ENCODE measurements around the gene SLC39A8.

Gene SLC39A8

GRCh38 chr4:102222838-102223409 is 122.4 kb downstream of the SLC39A8 start:
- no peak for DNase-seq

GRCh38 chr4:102219129-102219528 is 126.2 kb downstream of the SLC39A8 start:
- DNase-seq, result no peak

GRCh38 chr4:102218656-102219055 is 126.6 kb downstream of the SLC39A8 start:
- no peak for DNase-seq

GRCh38 chr4:102217775-102218355 is 127.4 kb downstream of the SLC39A8 start:
- no peak for DNase-seq

DNA sequence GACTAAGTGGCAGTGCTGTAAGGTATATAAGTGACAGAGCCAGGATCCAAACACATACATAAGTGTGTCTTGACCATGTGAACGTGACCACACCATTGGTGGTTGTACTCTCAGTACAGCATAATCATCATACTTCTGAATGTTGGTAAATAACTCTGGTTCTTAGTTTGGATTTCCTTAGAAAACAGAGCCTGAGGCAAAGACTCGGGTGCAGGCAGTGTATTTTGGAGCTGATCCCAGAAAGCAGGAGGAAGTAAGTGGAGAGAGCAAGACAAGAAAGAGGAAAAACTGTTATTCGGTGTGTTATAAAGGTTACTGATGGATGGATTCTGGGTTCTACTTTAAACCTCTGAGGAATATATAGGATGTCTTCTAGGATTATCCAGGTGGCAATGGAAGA is 127.9 kb downstream of the SLC39A8 start:
- no peak for DNase-seq

GRCh38 chr4:102216666-102217065 is 128.6 kb downstream of the SLC39A8 start:
- DNase-seq, result no peak

DNA sequence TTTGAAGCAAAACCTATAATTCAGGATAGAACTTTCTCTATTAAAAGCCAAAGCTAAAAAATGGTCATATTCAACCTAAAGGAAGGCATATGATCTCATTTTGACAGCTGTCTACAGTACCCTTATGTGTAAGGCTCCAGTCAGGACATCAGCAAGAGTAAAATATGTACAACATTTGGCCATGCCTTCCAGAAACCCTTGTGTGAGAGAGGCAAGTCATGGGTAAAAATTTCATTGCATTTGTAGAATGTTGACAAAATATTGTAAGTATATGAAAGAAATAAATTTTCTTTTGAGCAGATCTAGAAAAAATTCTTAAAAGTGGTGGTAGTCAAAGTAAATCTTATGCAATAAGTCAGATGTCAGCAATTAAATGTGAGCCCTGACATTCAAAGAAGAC is 132.3 kb downstream of the SLC39A8 start:
- no peak for DNase-seq
